CD4-positive, alpha-beta T cell (primary cell): ENCODE results near the gene DOCK9. TPM values are rescaled to one million over a fixed set of nuclear protein-coding genes. Genes with fewer than 3 reads are reported as not detected.

Experiments
- ATAC-seq: fragments of 200-7000 bp; cut with Tn5 transposase; one replicate; pipeline ENCODE4 v1.10.0; 2022; ENCODE audit warnings: mild to moderate bottlenecking; ENCODE audit not compliant: poor library complexity
- CTCF ChIA-PET: fragments of 350-600 bp; sonication (Branson Sonifier 250); formaldehyde crosslinking; loops from one replicate; lab custom pipeline; 2021; ENCODE audit warnings: antibody characterized with exemption, inconsistent platforms; lab: Charles Lee
- POLR2A ChIA-PET: fragments of 350-600 bp; sonication (Branson Sonifier 250); formaldehyde crosslinking; loops from one replicate; lab custom pipeline; 2021; ENCODE audit warnings: antibody characterized with exemption, inconsistent platforms; lab: Charles Lee
- DNase-seq, 14 experiments: peaks; one replicate each; pipeline ENCODE4 v3.0.0-alpha.2; 2013 to 2020; ENCODE audit warnings: mixed read lengths in 2 of 14
- H3K27ac ChIP-seq, 2 donors: one replicate each; pipeline versions ENCODE4 v1.5.1 to v1.7.0; 2013; ENCODE audit warnings: low read length in 2 of 2, low read depth in 1 of 2, mild to moderate bottlenecking in 1 of 2
- H3K27me3 ChIP-seq, 2 experiments: 1 replicate in 1 of 2; 2 replicates in 1 of 2; pipeline versions ENCODE4 v1.6.1 to v1.7.0; 2013; ENCODE audit warnings: low read length in 2 of 2, control low read depth in 1 of 2, mild to moderate bottlenecking in 1 of 2, moderate library complexity in 1 of 2; ENCODE audit not compliant: insufficient read depth in 2 of 2, control insufficient read depth in 1 of 2
- H3K36me3 ChIP-seq: one replicate; pipeline ENCODE4 v1.6.1; 2013; ENCODE audit warnings: low read length, control low read depth; ENCODE audit not compliant: insufficient read depth
- H3K4me1 ChIP-seq: one replicate; pipeline ENCODE4 v1.6.1; 2013; ENCODE audit warnings: low read length, control low read depth; ENCODE audit not compliant: insufficient read depth
- H3K4me3 ChIP-seq: one replicate; pipeline ENCODE4 v1.5.1; 2013; ENCODE audit warnings: mild to moderate bottlenecking, low read length, moderate library complexity
- H3K9me3 ChIP-seq, 2 experiments: 1 replicate in 1 of 2; 2 replicates in 1 of 2; pipeline versions ENCODE4 v1.6.1 to v1.7.0; 2013; ENCODE audit warnings: low read length in 2 of 2, mild to moderate bottlenecking in 2 of 2, control low read depth in 1 of 2, moderate library complexity in 1 of 2; ENCODE audit not compliant: control insufficient read depth in 1 of 2, insufficient read depth in 1 of 2
- H3K27ac Mint-ChIP-seq: one replicate; pipeline ENCODE4 v1.8.0; 2020; ENCODE audit warnings: mixed read lengths
- H3K27me3 Mint-ChIP-seq: one replicate; pipeline ENCODE4 v1.8.0; 2021; ENCODE audit warnings: mixed read lengths
- H3K36me3 Mint-ChIP-seq: one replicate; pipeline ENCODE4 v1.8.0; 2021; ENCODE audit warnings: low read depth, mixed read lengths
- H3K4me1 Mint-ChIP-seq: one replicate; pipeline ENCODE4 v1.8.0; 2021; ENCODE audit warnings: low read depth, mixed read lengths
- H3K4me3 Mint-ChIP-seq: one replicate; pipeline ENCODE4 v1.8.0; 2020; ENCODE audit warnings: mild to moderate bottlenecking, mixed read lengths
- H3K9me3 Mint-ChIP-seq: one replicate; pipeline ENCODE4 v1.8.0; 2020; ENCODE audit warnings: mixed read lengths
- CTCF ChIP-seq: fragments of 200-600 bp; IDR thresholded peaks from one replicate; pipeline ENCODE4 v1.8.0; 2022; ENCODE audit warnings: antibody characterized with exemption, mild to moderate bottlenecking
- intact Hi-C, 2 experiments: fragments of 100-400 bp; cut with DNase I in 1 of 2; cut with micrococcal nuclease in 1 of 2; formaldehyde crosslinking; loops; one replicate each; pipeline versions ENCODE4 v1.15.1 to v1.9.0; 2023 to 2025; cut with DNase I, micrococcal nuclease
- total RNA-seq, 174 experiments: library from RNA in 2 of 174; stranded (reverse) in 2 of 174; gene quantifications; one replicate each; pipeline ENCODE4 v1.2.3 and lab custom pipeline; 2021 to 2026

Gene DOCK9
- total RNA-seq, 2 experiments from 2014 or later, result 76.3 to 79.3 TPM

GRCh38 chr13:98842070-98842469 lies 135.8 kb downstream of the DOCK9 start:
- CTCF ChIA-PET, result interaction anchor here (0.7 to 1.2 kb wide), 6 partner anchors 10 to 396 kb away, joined by 3 to 4 read pairs (median 4); no protein-coding TSS in a partner anchor
- no peak for TF ChIP-seq CTCF
- intact Hi-C loops, result loop anchor here (5.0 to 10.0 kb wide), 2 partner anchors 190 to 397 kb away; no protein-coding TSS in a partner anchor

DNA sequence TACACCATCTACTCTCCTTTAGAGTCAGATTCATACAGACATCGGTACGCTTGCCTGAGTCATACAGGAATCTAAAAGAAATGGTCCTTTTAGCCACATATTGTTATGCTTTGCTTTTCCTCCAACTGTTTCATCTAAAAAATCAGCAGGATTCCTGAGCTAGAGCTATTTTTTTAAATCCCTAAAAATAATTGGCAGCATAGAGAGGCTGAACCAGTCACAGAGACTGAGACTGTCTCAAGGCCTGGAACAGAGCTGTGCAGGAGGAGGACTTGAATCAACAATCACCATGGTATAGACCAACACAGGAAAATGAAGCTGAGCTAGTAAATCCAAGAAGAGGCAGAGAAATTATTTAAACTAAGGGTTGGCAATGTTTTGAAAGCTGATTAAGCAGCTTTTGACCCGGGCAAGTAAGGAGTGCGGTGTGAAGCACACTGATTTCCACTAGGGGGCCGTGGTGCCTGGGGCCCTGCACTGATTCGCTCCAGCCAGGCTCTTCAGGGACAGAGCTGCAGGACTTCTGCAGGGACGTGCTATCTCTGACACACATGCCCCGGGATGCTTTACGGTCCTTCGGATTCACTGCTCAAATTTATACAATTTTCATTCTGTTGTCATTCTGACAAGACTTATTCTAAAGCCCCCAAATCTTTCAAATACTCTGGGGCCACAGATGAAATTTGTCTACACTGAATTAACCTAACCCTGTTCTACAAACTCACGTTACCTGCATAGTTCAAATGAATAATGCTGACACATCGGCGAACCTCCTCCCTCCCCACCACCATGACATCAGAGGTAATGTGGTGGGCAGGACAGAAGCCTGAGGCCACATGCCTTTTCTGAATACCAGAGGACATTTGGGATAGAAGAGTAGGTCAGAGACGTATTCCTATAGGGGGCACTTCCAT lies 137.8 kb downstream of the DOCK9 start:
- TF ChIP-seq CTCF, result peak; percentile 68
- peaks cover 65% of the 10 kb centered on the region for H3K36me3 Mint-ChIP-seq
- no peak overlapping the region for H3K27ac Mint-ChIP-seq

More at GRCh38 chr13:98842070-98842469, 135.8 kb downstream of the DOCK9 start:
- ATAC-seq (no peak), DNase-seq (no peak)
- no peaks in the 10 kb centered on the region for H3K27me3 ChIP-seq
- POLR2A ChIA-PET, result no interaction called here
- H3K9me3 ChIP-seq, result no peaks in the 10 kb centered on the region
- no peaks in the 10 kb centered on the region for H3K4me1 ChIP-seq
- H3K4me3 ChIP-seq, result no peak overlapping the region
- H3K27ac ChIP-seq, result no peak overlapping the region
- no peak overlapping the region for H3K4me3 Mint-ChIP-seq
- H3K36me3 Mint-ChIP-seq, result peaks cover 66% of the 10 kb centered on the region
- H3K27ac Mint-ChIP-seq, result no peak overlapping the region
- H3K9me3 Mint-ChIP-seq, result no peaks in the 10 kb centered on the region
- no peaks in the 10 kb centered on the region for H3K27me3 Mint-ChIP-seq
- peaks cover 11% of the 10 kb centered on the region for H3K4me1 Mint-ChIP-seq
- H3K36me3 ChIP-seq, result peaks cover 46% of the 10 kb centered on the region

DNA sequence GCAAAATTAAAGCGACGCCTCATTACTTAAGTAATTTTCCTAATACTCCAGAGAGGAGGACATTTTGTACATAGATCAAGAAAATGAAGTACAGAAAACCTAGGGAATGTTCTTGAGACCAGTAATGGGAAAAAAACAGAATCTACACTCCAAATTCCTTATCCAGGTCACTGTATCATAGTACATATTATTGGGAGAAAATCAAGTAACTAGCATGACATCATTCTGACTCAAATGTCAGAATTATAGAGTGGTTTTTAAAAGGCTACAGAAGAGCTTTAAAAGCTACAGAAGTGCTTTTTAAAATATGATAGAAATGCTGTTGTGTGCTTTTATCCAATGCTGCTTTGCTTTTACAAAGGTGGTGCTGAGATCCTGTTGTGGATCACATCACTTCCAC lies 139.1 kb downstream of the DOCK9 start:
- Histone ChIP-seq H3K4me3 (no peak overlapping the region), H3K36me3 (peaks cover 41% of the 10 kb centered on the region), H3K9me3 (no peaks in the 10 kb centered on the region), H3K27ac (no peak overlapping the region), H3K27me3 (no peaks in the 10 kb centered on the region), H3K4me1 (no peaks in the 10 kb centered on the region)
- DNase-seq (no peak), ATAC-seq (no peak)
- H3K4me1 Mint-ChIP-seq, result peaks cover 11% of the 10 kb centered on the region
- H3K36me3 Mint-ChIP-seq, result peaks cover 72% of the 10 kb centered on the region
- H3K27me3 Mint-ChIP-seq, result no peaks in the 10 kb centered on the region
- H3K4me3 Mint-ChIP-seq, result no peak overlapping the region
- POLR2A ChIA-PET, result no interaction called here
- H3K9me3 Mint-ChIP-seq, result no peaks in the 10 kb centered on the region
- intact Hi-C loops, result no loop called here
- no peak overlapping the region for H3K27ac Mint-ChIP-seq
- TF ChIP-seq CTCF, result no peak
- CTCF ChIA-PET, result no interaction called here

More for the DNA sequence above, 137.8 kb downstream of the DOCK9 start:
- no peaks in the 10 kb centered on the region for H3K27me3 ChIP-seq
- no peaks in the 10 kb centered on the region for H3K4me1 ChIP-seq
- peak in 13 of 14 experiments; percentile 6 to 53 (median 21) for DNase-seq
- Mint-ChIP-seq H3K9me3 (no peaks in the 10 kb centered on the region), H3K4me3 (no peak overlapping the region), H3K27me3 (no peaks in the 10 kb centered on the region), H3K4me1 (peaks cover 11% of the 10 kb centered on the region)
- H3K36me3 ChIP-seq, result peaks cover 39% of the 10 kb centered on the region
- H3K27ac ChIP-seq, result no peak overlapping the region
- intact Hi-C loops, result loop anchor here (2.0 to 10.0 kb wide), 3 partner anchors 192 to 395 kb away; no protein-coding TSS in a partner anchor
- ChIA-PET CTCF (interaction anchor here (0.6 to 1.1 kb wide), 8 partner anchors 9 to 389 kb away, joined by 3 read pairs; no protein-coding TSS in a partner anchor), POLR2A (no interaction called here)
- H3K4me3 ChIP-seq, result no peak overlapping the region
- H3K9me3 ChIP-seq, result no peaks in the 10 kb centered on the region
- ATAC-seq, result peak; percentile 78
